Glomerular endothelial cell (primary cell): ENCODE results near the gene YWHAB. TPM values are rescaled to one million over a fixed set of nuclear protein-coding genes. Genes with fewer than 3 reads are reported as not detected.
"Not testable (repeated sequence)": the region's sequence is repeated elsewhere in the genome, so short reads cannot be mapped to it uniquely, and the experiment has no call there.

Experiments
- DNase-seq: peaks from one replicate; pipeline ENCODE4 v3.0.0-alpha.2; 2011; ENCODE audit warnings: low read depth, low spot score; ENCODE audit errors: extremely low read depth
- total RNA-seq: library from RNA; depleted of rRNA; stranded (reverse); fragments of >200 nt; gene quantifications from 2 replicates; pipeline ENCODE4 v1.2.3, GENCODE V29; 2015

Gene YWHAB
- 167 and 173 TPM in 2 replicates for total RNA-seq

GRCh38 chr20:44885392-44886265 is at the start of gene YWHAB:
Gene YWHAB (plus strand): TSS chr20:44885705. CDS start chr20:44901534, 15,829 bp downstream.
- DNase-seq: peak; percentile 50

GRCh38 chr20:44836601-44837120 is 48.8 kb upstream of the YWHAB start:
- DNase-seq: no peak

- DNase-seq: no peak
Measured at GRCh38 chr20:44837946-44838345, 47.6 kb upstream of the YWHAB start.

- DNase-seq: no peak
Measured at GRCh38 chr20:44838521-44838920, 47.0 kb upstream of the YWHAB start.

GRCh38 chr20:44839481-44839880 is 46.0 kb upstream of the YWHAB start:
- no peak for DNase-seq

- no peak for DNase-seq
Measured at GRCh38 chr20:44840826-44841225, 44.7 kb upstream of the YWHAB start.

GRCh38 chr20:44841955-44842354 is 43.5 kb upstream of the YWHAB start:
- no peak for DNase-seq

GRCh38 chr20:44843876-44844275 is 41.6 kb upstream of the YWHAB start:
- no peak for DNase-seq

GRCh38 chr20:44848254-44849015 is 37.1 kb upstream of the YWHAB start:
- no peak for DNase-seq

- DNase-seq: no peak
Measured at GRCh38 chr20:44849703-44850102, 35.8 kb upstream of the YWHAB start.

- DNase-seq: no peak
Measured at GRCh38 chr20:44850272-44850671, 35.2 kb upstream of the YWHAB start.

GRCh38 chr20:44850837-44851236 is 34.7 kb upstream of the YWHAB start:
- no peak for DNase-seq

GRCh38 chr20:44851545-44851944 is 34.0 kb upstream of the YWHAB start:
- no peak for DNase-seq

GRCh38 chr20:44856442-44856841 is 29.1 kb upstream of the YWHAB start:
- no peak for DNase-seq

- no peak for DNase-seq
Measured at GRCh38 chr20:44856856-44857448, 28.6 kb upstream of the YWHAB start.

- no peak for DNase-seq
Measured at GRCh38 chr20:44858606-44859360, 26.7 kb upstream of the YWHAB start.

- DNase-seq: no peak
Measured at GRCh38 chr20:44861531-44862006, 23.9 kb upstream of the YWHAB start.

- DNase-seq: no peak
Measured at GRCh38 chr20:44862286-44862685, 23.2 kb upstream of the YWHAB start.

GRCh38 chr20:44863365-44864084 is 22.0 kb upstream of the YWHAB start:
- not testable (repeated sequence) for DNase-seq

GRCh38 chr20:44864493-44864892 is 21.0 kb upstream of the YWHAB start:
- DNase-seq: not testable (repeated sequence)
